Erythroblast (primary cell): ENCODE results near the gene ZNF557.

ENCODE experiments used
- GATA1 ChIP-seq: IDR thresholded peaks from 2 replicates; pipeline ENCODE4 v1.6.1; 2011; ENCODE audit warnings: low read depth, mild to moderate bottlenecking, control low read depth, low read length, moderate library complexity
- POLR2A ChIP-seq: IDR thresholded peaks from 2 replicates; pipeline ENCODE4 v1.6.1; 2011; ENCODE audit warnings: mild to moderate bottlenecking, low read length

DNA sequence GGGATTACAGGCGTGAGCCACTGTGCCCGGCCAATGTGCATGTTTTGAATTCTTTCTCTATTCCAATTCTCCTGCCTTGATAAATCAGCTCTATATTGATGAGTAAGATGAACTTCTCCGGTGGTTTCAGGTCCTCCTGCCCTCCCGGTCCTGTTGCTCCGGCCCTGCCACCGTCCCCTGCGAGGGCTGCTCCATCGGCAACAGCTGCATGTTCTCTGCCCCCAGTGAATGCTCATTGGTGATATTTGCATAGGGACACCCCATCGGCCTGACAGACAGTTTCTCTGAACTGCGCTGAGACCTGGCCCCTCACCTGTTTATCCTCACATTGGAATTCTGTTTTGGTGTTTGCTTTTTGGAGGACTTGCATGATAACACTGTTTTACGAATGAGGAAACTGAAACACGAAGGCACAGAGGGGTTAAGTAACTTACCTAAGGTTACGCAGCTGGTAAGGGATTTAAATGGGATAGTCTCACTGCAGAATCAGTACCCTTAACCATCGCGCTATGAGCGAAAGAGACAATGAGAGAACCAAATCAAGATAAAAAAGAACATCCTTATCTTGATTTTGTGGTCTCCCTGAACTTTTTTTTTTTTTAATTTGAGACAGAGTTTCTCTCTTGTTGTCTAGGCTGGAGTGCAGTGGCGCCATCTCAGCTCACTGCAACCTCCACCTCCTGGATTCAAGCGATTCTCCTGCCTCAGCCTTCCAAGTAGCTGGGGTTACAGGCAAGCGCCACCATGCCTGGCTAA, 32.2 kb downstream of the ZNF557 start:
- TF ChIP-seq POLR2A: no peak
- no peak for TF ChIP-seq GATA1
